ENCODE results near the gene ID4. TPM values are rescaled to one million over a fixed set of nuclear protein-coding genes. Genes with fewer than 3 reads are reported as not detected.

Gene ID4
- total and polyA plus RNA-seq, 2 donors (not counting 1 experiment from before 2014, with no cell fraction given): not detected

DNA sequence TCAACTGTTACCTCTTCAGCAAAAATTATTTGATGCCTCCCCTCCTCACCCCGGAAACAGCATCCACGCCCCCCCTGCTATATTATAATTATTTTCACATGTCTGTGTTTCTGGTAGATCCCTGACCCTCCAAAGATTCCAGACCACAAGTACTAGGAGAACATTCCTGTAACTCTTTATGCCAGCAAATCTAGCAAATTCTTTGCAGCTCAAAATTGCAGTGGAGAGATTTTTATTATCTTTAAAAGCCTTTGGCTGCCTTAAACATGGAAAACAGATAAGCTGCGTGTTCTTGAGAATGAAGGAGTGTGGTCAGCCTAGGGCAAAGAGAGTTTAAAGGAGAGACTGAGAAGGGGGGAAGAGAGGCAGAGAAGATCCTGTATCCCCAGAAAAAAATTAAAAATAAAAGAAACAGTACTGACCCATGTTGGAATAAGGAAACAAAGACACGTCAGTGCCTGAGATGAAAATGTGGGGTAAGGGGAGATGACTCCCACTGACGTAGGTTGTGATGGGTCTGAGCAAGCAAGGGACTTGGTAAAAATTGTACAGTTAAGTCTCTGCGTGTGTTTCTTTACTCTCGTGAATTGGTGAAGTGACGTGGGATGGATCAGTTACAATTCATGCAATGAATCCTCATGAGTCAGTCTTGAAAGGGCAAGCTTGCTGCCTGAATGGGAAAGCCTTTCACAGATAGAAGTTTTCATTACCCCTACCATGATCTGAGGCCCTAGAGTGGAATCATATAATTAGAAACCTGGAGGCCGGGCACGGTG lies 8.3 kb downstream of the ID4 start:
- Mint-ChIP-seq H3K4me1 (no peaks in the 10 kb centered on the region), H3K27ac (no peak overlapping the region), H3K9me3 (ENCODE audit: insufficient read depth) (no peaks in the 10 kb centered on the region), H3K27me3 (peaks cover 28% of the 10 kb centered on the region), H3K4me3 (no peak overlapping the region)
- H3K4me1 ChIP-seq (ENCODE audit: control insufficient read depth in 2 of 2, insufficient read depth in 2 of 2, low read length in 2 of 2): no peaks in the 10 kb centered on the region
- intact Hi-C loops (cut with micrococcal nuclease): no loop called here
- no peaks in the 10 kb centered on the region for H3K79me2 ChIP-seq (ENCODE audit: control insufficient read depth, insufficient read depth, low read length)
- no peak overlapping the region for H3K4me2 ChIP-seq (replicated peaks; ENCODE audit: low read depth, low read length, poor library complexity, severe bottlenecking)
- H3K4me3 ChIP-seq (ENCODE audit: control extremely low read depth in 1 of 5, extremely low read depth in 1 of 5, insufficient read depth in 1 of 5, low read depth in 2 of 5, low read length in 4 of 5): no peak overlapping the region
- H2AFZ ChIP-seq (ENCODE audit: insufficient read depth, low read depth, low read length, poor library complexity, severe bottlenecking): no peak overlapping the region
- no peaks in the 10 kb centered on the region for H3K36me3 ChIP-seq (replicated peaks in 1 of 2; ENCODE audit: control extremely low read depth in 1 of 2, control insufficient read depth in 1 of 2, extremely low read depth in 1 of 2, insufficient read depth in 2 of 2, low read length in 1 of 2)
- no peak overlapping the region for H3K9ac ChIP-seq (ENCODE audit: low read length)
- H3K27me3 ChIP-seq (replicated peaks in 1 of 4; ENCODE audit: control extremely low read depth in 1 of 4, control insufficient read depth in 3 of 4, insufficient read depth in 4 of 4, low read length in 3 of 4): peaks cover 0 to 14% (median 0%) of the 10 kb centered on the region in 4 experiments
- H4K20me1 ChIP-seq (ENCODE audit: control insufficient read depth, insufficient read depth, low read length, poor library complexity, severe bottlenecking): no peaks in the 10 kb centered on the region
- TF ChIP-seq EZH2 (IDR thresholded peaks at IDR 0.05; ENCODE audit: borderline replicate concordance, insufficient read depth, low read depth, low read length, poor library complexity, severe bottlenecking): no peak
- TF ChIP-seq, protein P1, sequence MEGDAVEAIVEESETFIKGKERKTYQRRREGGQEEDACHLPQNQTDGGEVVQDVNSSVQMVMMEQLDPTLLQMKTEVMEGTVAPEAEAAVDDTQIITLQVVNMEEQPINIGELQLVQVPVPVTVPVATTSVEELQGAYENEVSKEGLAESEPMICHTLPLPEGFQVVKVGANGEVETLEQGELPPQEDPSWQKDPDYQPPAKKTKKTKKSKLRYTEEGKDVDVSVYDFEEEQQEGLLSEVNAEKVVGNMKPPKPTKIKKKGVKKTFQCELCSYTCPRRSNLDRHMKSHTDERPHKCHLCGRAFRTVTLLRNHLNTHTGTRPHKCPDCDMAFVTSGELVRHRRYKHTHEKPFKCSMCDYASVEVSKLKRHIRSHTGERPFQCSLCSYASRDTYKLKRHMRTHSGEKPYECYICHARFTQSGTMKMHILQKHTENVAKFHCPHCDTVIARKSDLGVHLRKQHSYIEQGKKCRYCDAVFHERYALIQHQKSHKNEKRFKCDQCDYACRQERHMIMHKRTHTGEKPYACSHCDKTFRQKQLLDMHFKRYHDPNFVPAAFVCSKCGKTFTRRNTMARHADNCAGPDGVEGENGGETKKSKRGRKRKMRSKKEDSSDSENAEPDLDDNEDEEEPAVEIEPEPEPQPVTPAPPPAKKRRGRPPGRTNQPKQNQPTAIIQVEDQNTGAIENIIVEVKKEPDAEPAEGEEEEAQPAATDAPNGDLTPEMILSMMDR (IDR thresholded peaks at IDR 0.05): no peak
- DNase-seq: no peak
- 93% methylated on average over 7 of the region's 10 CpGs for WGBS (ENCODE audit: insufficient coverage)
- no peak overlapping the region for H3K27ac ChIP-seq (ENCODE audit: low read length in 2 of 2)
- CTCF ChIA-PET: no interaction called here
- no peaks in the 10 kb centered on the region for H3K9me3 ChIP-seq (ENCODE audit: control extremely low read depth in 1 of 3, control insufficient read depth in 2 of 3, insufficient read depth in 1 of 3, low read length in 2 of 3)
- POLR2A ChIA-PET: no interaction called here
- no peak for ATAC-seq (ENCODE audit: low read depth)

GRCh38 chr6:19848465-19849029 lies 11.4 kb downstream of the ID4 start:
- ChIA-PET POLR2A (no interaction called here), CTCF (no interaction called here)
- no peak overlapping the region for H3K4me3 Mint-ChIP-seq
- H3K9ac ChIP-seq (ENCODE audit: low read length): no peak overlapping the region
- no peak overlapping the region for H3K27ac ChIP-seq (ENCODE audit: low read length in 2 of 2)
- no peak for ATAC-seq (ENCODE audit: low read depth)
- DNase-seq: no peak
- H3K4me3 ChIP-seq (ENCODE audit: control extremely low read depth in 1 of 5, extremely low read depth in 1 of 5, insufficient read depth in 1 of 5, low read depth in 2 of 5, low read length in 4 of 5): no peak overlapping the region
- no peaks in the 10 kb centered on the region for H3K36me3 ChIP-seq (replicated peaks in 1 of 2; ENCODE audit: control extremely low read depth in 1 of 2, control insufficient read depth in 1 of 2, extremely low read depth in 1 of 2, insufficient read depth in 2 of 2, low read length in 1 of 2)
- no peaks in the 10 kb centered on the region for H3K27me3 ChIP-seq (replicated peaks in 1 of 4; ENCODE audit: control extremely low read depth in 1 of 4, control insufficient read depth in 3 of 4, insufficient read depth in 4 of 4, low read length in 3 of 4)
- intact Hi-C loops (cut with micrococcal nuclease): no loop called here
- no peak overlapping the region for H2AFZ ChIP-seq (ENCODE audit: insufficient read depth, low read depth, low read length, poor library complexity, severe bottlenecking)
- TF ChIP-seq, protein P1 (IDR thresholded peaks at IDR 0.05): no peak
- TF ChIP-seq EZH2 (IDR thresholded peaks at IDR 0.05; ENCODE audit: borderline replicate concordance, insufficient read depth, low read depth, low read length, poor library complexity, severe bottlenecking): no peak
- no peak overlapping the region for H3K27ac Mint-ChIP-seq
- H3K79me2 ChIP-seq (ENCODE audit: control insufficient read depth, insufficient read depth, low read length): no peaks in the 10 kb centered on the region
- H3K27me3 Mint-ChIP-seq: peaks cover 11% of the 10 kb centered on the region
- no peak overlapping the region for H3K4me2 ChIP-seq (replicated peaks; ENCODE audit: low read depth, low read length, poor library complexity, severe bottlenecking)
- no peaks in the 10 kb centered on the region for H4K20me1 ChIP-seq (ENCODE audit: control insufficient read depth, insufficient read depth, low read length, poor library complexity, severe bottlenecking)
- no peaks in the 10 kb centered on the region for H3K9me3 Mint-ChIP-seq (ENCODE audit: insufficient read depth)
- H3K4me1 ChIP-seq (ENCODE audit: control insufficient read depth in 2 of 2, insufficient read depth in 2 of 2, low read length in 2 of 2): no peaks in the 10 kb centered on the region
- WGBS (ENCODE audit: insufficient coverage): 100% methylated on average over 1 of the region's 2 CpGs
- no peaks in the 10 kb centered on the region for H3K4me1 Mint-ChIP-seq
- H3K9me3 ChIP-seq (ENCODE audit: control extremely low read depth in 1 of 3, control insufficient read depth in 2 of 3, insufficient read depth in 1 of 3, low read length in 2 of 3): no peaks in the 10 kb centered on the region

Data from B cell (primary cell).